OCI-LY3 (cell line): Measurements from ENCODE around the gene NPHP4.

Source experiments
- CTCF ChIP-seq: fragments of 200-600, 300-600 bp; sonication (generic); IDR thresholded peaks from 2 replicates; pipeline ENCODE4 v1.5.1; 2014; ENCODE audit warnings: antibody characterized with exemption, low read length, low read depth
- EZH2phosphoT487 ChIP-seq: fragments of 200-600 bp; shearing (Covaris generic); IDR thresholded peaks from 2 replicates; pipeline ENCODE4 v1.6.1; 2018; ENCODE audit warnings: antibody characterized with exemption, mixed run types, low read depth

- TF ChIP-seq CTCF (no peak), EZH2phosphoT487 (no peak)
Measured at GRCh38 chr1:5986018-5986417, 6.2 kb downstream of the NPHP4 start.
